ENCODE measurements around the gene SLC5A3.

GRCh38 chr21:34046917-34047316, 26.5 kb upstream of the SLC5A3 start:
- TF ChIP-seq TOX (CRISPR knock-in tag; IDR thresholded peaks at IDR 0.05; ENCODE audit: borderline replicate concordance) (no peak), ZFP3 (CRISPR knock-in tag; IDR thresholded peaks at IDR 0.05) (no peak), BACH2 (CRISPR knock-in tag; IDR thresholded peaks at IDR 0.05; ENCODE audit: borderline replicate concordance) (no peak), RARB (CRISPR knock-in tag; IDR thresholded peaks at IDR 0.05) (no peak), ZFP30 (CRISPR knock-in tag; IDR thresholded peaks at IDR 0.05) (no peak), OSR1 (CRISPR knock-in tag; IDR thresholded peaks at IDR 0.05) (no peak), TCF4 (CRISPR knock-in tag; IDR thresholded peaks at IDR 0.05; ENCODE audit: borderline replicate concordance) (no peak), PATZ1 (CRISPR knock-in tag; IDR thresholded peaks at IDR 0.05; ENCODE audit: borderline replicate concordance) (no peak), ISL1 (CRISPR knock-in tag; IDR thresholded peaks at IDR 0.05) (no peak), PPARA (CRISPR knock-in tag; IDR thresholded peaks at IDR 0.05; ENCODE audit: borderline replicate concordance) (no peak), ZNF565 (CRISPR knock-in tag; conservative IDR thresholded peaks at IDR 0.05; ENCODE audit: low read depth) (no peak)
- TF ChIP-seq, protein P1, sequence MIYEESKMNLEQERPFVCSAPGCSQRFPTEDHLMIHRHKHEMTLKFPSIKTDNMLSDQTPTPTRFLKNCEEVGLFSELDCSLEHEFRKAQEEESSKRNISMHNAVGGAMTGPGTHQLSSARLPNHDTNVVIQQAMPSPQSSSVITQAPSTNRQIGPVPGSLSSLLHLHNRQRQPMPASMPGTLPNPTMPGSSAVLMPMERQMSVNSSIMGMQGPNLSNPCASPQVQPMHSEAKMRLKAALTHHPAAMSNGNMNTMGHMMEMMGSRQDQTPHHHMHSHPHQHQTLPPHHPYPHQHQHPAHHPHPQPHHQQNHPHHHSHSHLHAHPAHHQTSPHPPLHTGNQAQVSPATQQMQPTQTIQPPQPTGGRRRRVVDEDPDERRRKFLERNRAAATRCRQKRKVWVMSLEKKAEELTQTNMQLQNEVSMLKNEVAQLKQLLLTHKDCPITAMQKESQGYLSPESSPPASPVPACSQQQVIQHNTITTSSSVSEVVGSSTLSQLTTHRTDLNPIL (CRISPR knock-in tag; IDR thresholded peaks at IDR 0.05; ENCODE audit: low read depth): no peak
- TF ChIP-seq, protein P2, sequence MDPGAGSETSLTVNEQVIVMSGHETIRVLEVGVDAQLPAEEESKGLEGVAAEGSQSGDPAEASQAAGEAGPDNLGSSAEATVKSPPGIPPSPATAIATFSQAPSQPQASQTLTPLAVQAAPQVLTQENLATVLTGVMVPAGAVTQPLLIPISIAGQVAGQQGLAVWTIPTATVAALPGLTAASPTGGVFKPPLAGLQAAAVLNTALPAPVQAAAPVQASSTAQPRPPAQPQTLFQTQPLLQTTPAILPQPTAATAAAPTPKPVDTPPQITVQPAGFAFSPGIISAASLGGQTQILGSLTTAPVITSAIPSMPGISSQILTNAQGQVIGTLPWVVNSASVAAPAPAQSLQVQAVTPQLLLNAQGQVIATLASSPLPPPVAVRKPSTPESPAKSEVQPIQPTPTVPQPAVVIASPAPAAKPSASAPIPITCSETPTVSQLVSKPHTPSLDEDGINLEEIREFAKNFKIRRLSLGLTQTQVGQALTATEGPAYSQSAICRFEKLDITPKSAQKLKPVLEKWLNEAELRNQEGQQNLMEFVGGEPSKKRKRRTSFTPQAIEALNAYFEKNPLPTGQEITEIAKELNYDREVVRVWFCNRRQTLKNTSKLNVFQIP (CRISPR knock-in tag; IDR thresholded peaks at IDR 0.05; ENCODE audit: borderline replicate concordance, low read depth): no peak
